HL-60 (cell line): ENCODE measurements around the gene BCL2L12.
"Not testable (repeated sequence)": the region's sequence is repeated elsewhere in the genome, so short reads cannot be mapped to it uniquely, and the experiment has no call there.

Experiments
- DNase-seq, 2 experiments: peaks; one replicate each; pipeline ENCODE4 v3.0.0-alpha.2; 2010 to 2020; ENCODE audit warnings: low read depth in 1 of 2, low spot score in 1 of 2
- H3K27ac ChIP-seq: fragments of 250-450 bp; sonication (Bioruptor Pico); replicated peaks from 2 replicates; pipeline ENCODE4 v1.5.1; 2020; ENCODE audit warnings: mild to moderate bottlenecking, moderate library complexity
- H3K27me3 ChIP-seq: fragments of 250-450 bp; sonication (Bioruptor Pico); 2 replicates; pipeline ENCODE4 v1.5.1; 2021; ENCODE audit warnings: mild to moderate bottlenecking, moderate library complexity; ENCODE audit not compliant: insufficient read depth, poor library complexity, severe bottlenecking
- H3K4me3 ChIP-seq: replicated peaks from 2 replicates; pipeline ENCODE4 v1.5.1; 2011; ENCODE audit warnings: mild to moderate bottlenecking, control low read depth, low read length; ENCODE audit not compliant: insufficient read depth
- CTCF ChIP-seq: IDR thresholded peaks from one replicate; pipeline ENCODE4 v1.5.1; 2011; ENCODE audit warnings: low read length, control low read depth, inconsistent platforms; ENCODE audit not compliant: insufficient read depth
- GABPA ChIP-seq: IDR thresholded peaks from 2 replicates; pipeline ENCODE4 v1.6.1; 2012; ENCODE audit warnings: low read depth
- POLR2AphosphoS5 ChIP-seq: IDR thresholded peaks from 2 replicates; pipeline ENCODE4 v1.6.1; 2012; ENCODE audit warnings: low read depth
- REST ChIP-seq: IDR thresholded peaks from 2 replicates; pipeline ENCODE4 v1.6.1; 2012; ENCODE audit warnings: low read depth; ENCODE audit not compliant: insufficient replicate concordance
- SPI1 ChIP-seq: IDR thresholded peaks from 2 replicates; pipeline ENCODE4 v1.6.1; 2012; ENCODE audit warnings: low read depth, mild to moderate bottlenecking, borderline replicate concordance
- microRNA-seq: library from miRNA; unstranded; fragments of <30 nt; microRNA quantifications from one replicate; pipeline ENCODE4, GENCODE V29; 2018

Gene BCL2L12

GRCh38 chr19:49718991-49719390 is 53.3 kb downstream of the BCL2L12 start:
- Histone ChIP-seq H3K4me3 (no peak overlapping the region), H3K27ac (no peak overlapping the region), H3K27me3 (no peaks in the 10 kb centered on the region)
- DNase-seq: no peak
- TF ChIP-seq POLR2AphosphoS5 (no peak), REST (no peak), SPI1 (no peak), GABPA (no peak), CTCF (no peak)

GRCh38 chr19:49719420-49719819 is 53.7 kb downstream of the BCL2L12 start:
- H3K27me3 ChIP-seq, H3K27ac ChIP-seq, DNase-seq, H3K4me3 ChIP-seq: not testable (repeated sequence)

Small RNA genes within 50 kb of the gene (microRNA-seq; reads per million reads assigned to microRNA genes)
- 0.90 reads per million for gene MIR5088
